Fibroblast of skin of right biceps (primary cell): ENCODE data around the gene MLF1.
A peak's percentile ranks its signal among the peaks of the same experiment; 100 is the strongest.

Source experiments
- DNase-seq: peaks from one replicate; pipeline ENCODE4 v3.0.0-alpha.2; 2013

Gene MLF1

DNA sequence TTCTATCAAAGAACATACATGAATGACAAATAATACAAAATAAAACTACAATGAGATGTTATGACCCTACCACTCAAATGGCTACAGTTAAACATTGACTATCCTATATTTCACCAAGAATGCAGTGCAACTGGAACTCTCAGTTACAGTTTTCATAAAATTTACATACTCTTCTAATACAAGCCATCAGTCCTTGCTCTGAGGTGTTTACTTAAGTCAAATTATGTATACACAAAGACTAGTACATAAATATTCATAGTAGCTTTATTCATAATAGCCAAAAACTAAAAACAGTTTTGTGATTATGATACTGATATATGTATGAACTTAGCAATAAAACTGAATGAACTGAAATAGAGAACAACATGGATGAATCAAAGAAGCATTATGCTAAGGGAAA, 19.2 kb downstream of the MLF1 start:
- no peak for DNase-seq

GRCh38 chr3:158600787-158601186, 29.8 kb downstream of the MLF1 start:
- no peak for DNase-seq

- DNase-seq = no peak
Observed at GRCh38 chr3:158602227-158602626, 31.2 kb downstream of the MLF1 start.

DNA sequence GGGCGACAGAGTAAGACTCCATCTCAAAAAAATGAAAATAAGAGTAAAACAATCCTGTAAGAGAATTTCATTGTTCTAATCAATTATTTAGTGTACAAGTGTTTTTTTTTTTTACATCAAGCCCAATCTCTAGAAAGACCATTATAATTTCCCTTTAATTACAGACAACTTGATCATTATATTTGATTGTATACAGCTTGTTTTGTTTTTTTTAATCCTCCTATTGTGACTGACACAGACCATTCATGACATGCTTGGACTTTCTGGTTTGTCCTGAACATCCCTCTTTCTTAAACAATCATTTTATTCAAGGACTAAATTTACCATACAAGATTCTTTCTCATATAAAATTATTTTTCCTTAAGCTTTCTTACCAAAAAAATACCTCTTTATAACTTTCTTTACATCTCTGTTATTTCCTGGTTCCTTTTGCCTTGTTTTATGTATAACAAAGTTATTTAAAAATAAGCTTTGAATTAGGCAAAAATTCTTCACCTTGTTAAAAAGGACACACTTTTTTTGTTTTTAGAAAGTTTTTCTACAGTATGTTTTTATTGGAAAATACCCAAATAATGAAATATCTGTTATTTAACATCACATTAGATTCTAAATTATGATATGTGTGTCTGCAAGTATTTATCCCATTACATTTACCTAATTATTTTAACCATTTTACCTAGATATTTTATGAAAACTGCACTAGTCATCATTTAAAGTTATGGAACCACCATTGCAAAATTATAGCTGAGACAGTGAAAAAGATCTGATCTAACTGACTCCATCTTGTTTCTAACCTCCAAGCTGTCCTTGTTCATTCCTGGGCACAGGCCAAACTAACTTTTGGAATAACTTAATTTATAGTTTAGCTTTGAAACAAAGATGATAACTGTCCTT, 47.2 kb downstream of the MLF1 start:
- no peak for DNase-seq

DNA sequence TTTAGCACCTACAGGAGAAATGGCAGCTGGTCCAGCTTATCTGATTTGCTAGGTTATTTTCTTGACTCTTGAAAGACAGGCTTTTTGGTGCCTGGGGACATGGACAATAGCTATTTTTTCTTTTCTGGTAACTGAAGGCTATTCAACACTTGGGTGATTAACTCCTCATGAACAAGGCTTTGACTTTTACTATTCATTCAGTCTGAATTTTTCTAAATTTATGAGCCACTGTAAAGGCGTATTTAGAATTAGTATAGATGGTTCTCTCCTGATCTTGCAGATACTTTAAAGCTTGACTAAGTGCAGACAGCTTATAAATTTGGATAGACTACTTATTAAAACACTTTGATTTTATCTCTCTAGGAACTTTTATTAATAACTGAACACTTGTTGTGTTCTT, 54.9 kb downstream of the MLF1 start:
- no peak for DNase-seq

DNA sequence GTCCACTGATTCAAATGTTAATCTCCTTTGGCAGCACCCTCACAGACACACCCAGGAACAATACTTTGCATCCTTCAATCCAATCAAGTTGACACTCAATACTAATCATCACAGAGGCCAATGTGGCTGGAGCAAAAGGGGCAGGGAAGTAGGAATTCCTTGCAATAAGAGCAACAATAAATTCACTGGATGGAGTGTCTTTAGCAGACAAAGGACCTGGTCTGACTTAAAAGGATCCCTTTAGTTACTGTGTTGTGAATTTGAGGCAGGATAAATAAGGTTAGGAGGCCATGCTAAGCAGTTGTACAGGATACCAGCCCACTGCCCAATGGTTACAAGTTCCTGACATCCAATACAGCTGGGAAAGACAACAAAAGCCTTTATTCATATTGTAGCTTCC, 61.0 kb downstream of the MLF1 start:
- no peak for DNase-seq

- DNase-seq = no peak
Observed at GRCh38 chr3:158640646-158641045, 69.7 kb downstream of the MLF1 start.

DNA sequence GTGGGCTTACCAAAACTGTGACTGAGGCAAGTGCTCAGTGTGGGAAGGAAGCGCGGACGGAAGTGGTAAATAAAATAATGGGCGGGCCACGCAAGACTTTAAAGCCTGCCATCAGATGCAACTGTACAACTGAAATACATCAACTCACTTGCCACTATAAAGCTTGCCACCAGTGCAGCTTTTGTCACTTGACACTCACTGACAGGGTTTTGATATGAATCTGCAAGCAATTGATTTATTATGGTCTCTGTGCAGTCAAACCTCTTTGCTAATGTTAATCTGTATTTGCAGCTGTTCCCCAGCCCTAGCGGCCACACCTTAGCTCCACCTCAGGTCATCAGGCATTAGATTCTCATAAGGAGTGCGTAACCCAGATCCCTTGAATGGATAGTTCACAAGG, 71.0 kb downstream of the MLF1 start:
- no peak for DNase-seq

DNA sequence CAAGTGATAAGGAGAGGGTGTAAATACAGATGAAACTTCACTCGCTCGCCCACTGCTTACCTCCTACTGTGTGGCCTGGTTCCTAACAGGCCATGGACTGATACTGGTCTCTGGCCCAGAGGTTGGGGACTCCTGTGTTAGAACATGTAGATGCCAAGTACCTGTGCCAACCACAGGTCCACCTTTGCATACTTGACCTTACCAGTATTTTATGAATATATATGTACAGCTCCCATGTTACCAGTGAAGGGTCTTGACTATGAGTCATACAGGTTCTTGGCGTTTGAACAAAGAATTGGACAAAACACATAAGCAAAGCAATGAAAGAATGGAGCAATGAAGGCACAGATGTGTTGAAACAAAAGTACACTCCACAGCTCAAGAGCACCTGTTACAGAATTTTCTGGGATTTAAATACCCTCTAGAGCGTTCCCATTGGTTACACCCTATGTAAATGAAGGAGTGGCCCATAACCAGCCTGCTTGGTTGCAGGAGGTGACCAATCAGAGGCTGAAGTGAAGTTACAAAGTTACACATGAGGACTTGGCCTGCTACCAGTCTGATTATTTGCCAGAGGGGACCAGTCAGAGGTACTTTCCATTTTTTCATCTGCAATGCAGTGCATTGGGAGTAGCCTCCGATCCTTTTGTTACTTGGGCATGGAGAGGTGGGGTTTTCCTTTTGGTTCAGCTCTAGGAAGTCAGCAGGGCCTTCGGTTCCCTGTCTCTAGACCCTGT, 71.6 kb downstream of the MLF1 start:
- DNase-seq = no peak

DNA sequence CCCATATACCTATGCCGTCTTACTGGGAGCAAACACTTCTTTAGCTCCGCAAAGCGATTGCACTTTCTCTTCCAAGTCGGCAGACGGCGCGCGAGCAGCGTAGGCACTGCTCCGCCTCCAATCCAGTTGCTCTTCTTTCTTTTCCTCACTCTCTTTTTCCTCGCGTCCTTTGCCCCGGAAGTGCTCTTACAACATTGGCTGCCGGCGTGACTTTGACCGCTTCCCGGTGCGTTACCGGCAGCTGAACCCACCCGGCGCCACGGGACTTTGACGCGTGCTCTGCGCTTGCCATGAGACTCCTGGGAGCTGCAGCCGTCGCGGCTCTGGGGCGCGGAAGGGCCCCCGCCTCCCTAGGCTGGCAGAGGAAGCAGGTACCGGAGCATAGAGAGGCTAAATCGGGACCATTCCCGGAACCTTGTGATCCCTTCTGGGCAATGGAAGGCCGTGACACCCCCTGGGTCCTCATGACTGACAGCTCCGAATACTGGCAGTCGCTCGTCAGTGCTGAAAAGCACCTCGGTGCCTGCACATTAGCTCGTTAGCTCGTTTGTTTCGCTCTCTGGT, 73.4 kb downstream of the MLF1 start, which contains the start of gene GFM1:
Gene GFM1 (plus strand): TSS at position 183 of the 564 bp plus-strand sequence. CDS start 108 bp downstream, at position 291.
- DNase-seq = peak; percentile 95

DNA sequence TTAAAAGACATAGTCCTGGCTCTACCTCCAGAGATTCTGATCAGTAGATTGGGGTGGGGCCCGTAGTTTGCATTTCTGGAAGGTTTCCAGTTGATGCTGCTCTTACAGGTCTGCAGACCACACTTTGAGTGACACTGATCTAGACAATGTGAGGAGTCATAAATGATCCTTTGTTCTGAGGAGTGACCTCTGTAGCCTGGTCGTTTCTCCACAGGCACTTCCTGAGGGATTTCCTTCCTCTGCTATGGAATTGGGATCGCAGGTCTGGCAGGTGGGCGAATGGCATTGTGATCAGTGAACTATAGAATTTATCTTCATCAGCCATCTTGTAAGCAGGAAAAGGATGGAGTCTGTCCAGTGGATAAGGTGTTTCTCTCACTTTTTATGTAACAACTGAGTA, 78.8 kb downstream of the MLF1 start:
- DNase-seq = no peak

DNA sequence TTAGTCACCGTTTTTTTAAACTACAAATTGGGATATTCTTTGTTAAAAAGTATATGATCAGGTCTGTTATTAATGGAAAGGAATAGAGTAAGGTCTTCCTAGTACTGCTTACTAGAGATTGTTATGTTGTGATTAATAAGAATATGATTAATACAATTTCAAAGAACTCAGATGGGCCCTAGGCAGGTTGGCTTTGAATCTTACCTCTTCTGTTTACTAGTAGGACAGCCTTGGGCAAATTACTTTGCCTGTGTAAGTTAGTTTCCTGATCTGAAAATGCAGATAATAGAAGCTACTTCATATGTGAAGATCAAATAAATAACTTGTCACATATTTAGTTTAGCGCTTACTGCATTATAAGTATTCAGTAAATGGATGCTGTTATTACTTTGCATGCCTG, 80.2 kb downstream of the MLF1 start:
- DNase-seq = no peak

- no peak for DNase-seq
Observed at GRCh38 chr3:158652463-158652862, 81.5 kb downstream of the MLF1 start.
